Trophoblast cell (in vitro differentiated cells and primary cell): ENCODE results near the gene KCP.

Experiments used
- DNase-seq, 2 donors: peaks; one replicate each; pipeline ENCODE4 v3.0.0-alpha.2; 2016
- H2AFZ ChIP-seq: 2 replicates; pipeline ENCODE4 v1.6.1; 2013; ENCODE audit warnings: low read length, moderate library complexity, mild to moderate bottlenecking; ENCODE audit not compliant: insufficient read depth, poor library complexity
- H2AK5ac ChIP-seq: 2 replicates; pipeline ENCODE4 v1.6.1; 2013; ENCODE audit warnings: mild to moderate bottlenecking, low read length
- H2BK120ac ChIP-seq: 2 replicates; pipeline ENCODE4 v1.6.1; 2013; ENCODE audit warnings: low read length, mild to moderate bottlenecking, moderate library complexity; ENCODE audit not compliant: insufficient read depth, poor library complexity
- H2BK12ac ChIP-seq: 2 replicates; pipeline ENCODE4 v1.6.1; 2013; ENCODE audit warnings: mild to moderate bottlenecking, low read length, moderate library complexity
- H2BK5ac ChIP-seq: 2 replicates; pipeline ENCODE4 v1.6.1; 2013; ENCODE audit warnings: low read length, low read depth, moderate library complexity, mild to moderate bottlenecking; ENCODE audit not compliant: poor library complexity
- H3K14ac ChIP-seq: 2 replicates; pipeline ENCODE4 v1.6.1; 2013; ENCODE audit warnings: mild to moderate bottlenecking, low read length
- H3K18ac ChIP-seq: 2 replicates; pipeline ENCODE4 v1.6.1; 2013; ENCODE audit warnings: mild to moderate bottlenecking, low read length
- H3K23ac ChIP-seq: 2 replicates; pipeline ENCODE4 v1.6.1; 2013; ENCODE audit warnings: low read length
- H3K27ac ChIP-seq: 2 replicates; pipeline ENCODE4 v1.5.1; 2013; ENCODE audit warnings: low read depth, mild to moderate bottlenecking, inconsistent platforms, low read length, moderate library complexity
- H3K27me3 ChIP-seq: 2 replicates; pipeline ENCODE4 v1.6.1; 2013; ENCODE audit warnings: inconsistent platforms, mild to moderate bottlenecking, low read length, moderate library complexity; ENCODE audit not compliant: insufficient read depth
- H3K36me3 ChIP-seq, 2 experiments: 1 replicate in 1 of 2; 2 replicates in 1 of 2; pipeline ENCODE4 v1.6.1; 2013; ENCODE audit warnings: low read length in 2 of 2, mild to moderate bottlenecking in 2 of 2, moderate library complexity in 1 of 2; ENCODE audit not compliant: insufficient read depth in 2 of 2, control insufficient read depth in 1 of 2
- H3K4ac ChIP-seq: 2 replicates; pipeline ENCODE4 v1.6.1; 2013; ENCODE audit warnings: low read depth, mild to moderate bottlenecking, low read length, moderate library complexity
- H3K4me1 ChIP-seq, 2 experiments: 1 replicate in 1 of 2; 2 replicates in 1 of 2; pipeline ENCODE4 v1.6.1; 2013; ENCODE audit warnings: low read length in 2 of 2, mild to moderate bottlenecking in 2 of 2, moderate library complexity in 1 of 2; ENCODE audit not compliant: insufficient read depth in 2 of 2, control insufficient read depth in 1 of 2
- H3K4me2 ChIP-seq: 2 replicates; pipeline ENCODE4 v1.6.1; 2013; ENCODE audit warnings: inconsistent platforms, mild to moderate bottlenecking, low read length, moderate library complexity
- H3K4me3 ChIP-seq: 2 replicates; pipeline ENCODE4 v1.5.1; 2013; ENCODE audit warnings: mild to moderate bottlenecking, low read depth, low read length, inconsistent platforms
- H3K79me1 ChIP-seq: one replicate; pipeline ENCODE4 v1.6.1; 2013; ENCODE audit warnings: low read length
- H3K79me2 ChIP-seq: 2 replicates; pipeline ENCODE4 v1.6.1; 2013; ENCODE audit warnings: low read length, mild to moderate bottlenecking; ENCODE audit not compliant: control insufficient read depth, insufficient read depth, poor library complexity
- H3K9ac ChIP-seq: 2 replicates; pipeline ENCODE4 v1.6.1; 2013; ENCODE audit warnings: mild to moderate bottlenecking, low read length
- H3K9me3 ChIP-seq: 2 replicates; pipeline ENCODE4 v1.6.1; 2013; ENCODE audit warnings: low read depth, mild to moderate bottlenecking, control low read depth, inconsistent platforms, low read length; ENCODE audit not compliant: insufficient read depth
- H4K12ac ChIP-seq: 2 replicates; pipeline ENCODE4 v1.6.1; 2013; ENCODE audit warnings: low read depth, mild to moderate bottlenecking, low read length, moderate library complexity
- H4K8ac ChIP-seq: 2 replicates; pipeline ENCODE4 v1.6.1; 2013; ENCODE audit warnings: low read depth, mild to moderate bottlenecking, low read length, moderate library complexity
- H4K91ac ChIP-seq: one replicate; pipeline ENCODE4 v1.6.1; 2013; ENCODE audit warnings: low read depth, mild to moderate bottlenecking, low read length, moderate library complexity
- WGBS: extraction: QIAGEN DNeasy Blood & Tissue Kit; methylation state at CpG from one replicate; pipeline ENCODE4 v1.1.7; 2013; ENCODE audit warnings: missing lambda C conversion rate; ENCODE audit not compliant: insufficient read length, insufficient coverage; ENCODE audit errors: extremely low coverage; 5-methylcytosine and 5-hydroxymethylcytosine counted together

Gene KCP

DNA sequence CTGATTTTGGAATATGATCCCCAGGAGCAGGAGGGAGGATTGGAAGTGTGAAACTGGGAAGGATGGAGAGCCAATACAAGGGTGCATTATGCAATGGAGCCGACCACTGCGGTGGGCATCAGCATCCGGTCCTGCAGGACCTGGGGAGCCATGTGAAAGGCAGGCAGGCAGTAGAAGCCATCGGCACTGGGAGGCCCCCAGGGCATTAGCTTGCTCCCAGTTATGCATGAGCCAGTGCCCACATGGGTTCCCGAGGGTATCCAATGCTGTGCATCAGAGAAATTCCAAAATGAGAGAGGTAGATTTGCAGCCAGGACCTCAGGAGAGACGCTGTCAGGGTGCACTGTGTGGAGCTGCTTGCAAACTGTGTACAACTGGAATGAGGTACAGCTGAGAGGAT lies 8.7 kb upstream of the KCP start:
- Histone ChIP-seq H3K4me3 (no peak overlapping the region), H3K4me1 (no peaks in the 10 kb centered on the region), H4K12ac (no peak overlapping the region), H3K27ac (no peak overlapping the region), H2BK12ac (no peak overlapping the region), H3K18ac (no peak overlapping the region), H3K9ac (no peak overlapping the region), H3K9me3 (peaks cover 5% of the 10 kb centered on the region), H3K14ac (no peak overlapping the region), H4K91ac (no peak overlapping the region), H3K79me2 (no peaks in the 10 kb centered on the region), H3K4ac (no peak overlapping the region), H3K79me1 (no peaks in the 10 kb centered on the region), H3K23ac (no peak overlapping the region), H3K4me2 (no peak overlapping the region), H3K27me3 (peaks cover 16% of the 10 kb centered on the region), H3K36me3 (no peaks in the 10 kb centered on the region), H2BK5ac (no peak overlapping the region), H2AK5ac (no peak overlapping the region), H2BK120ac (no peak overlapping the region), H2AFZ (no peak overlapping the region), H4K8ac (no peak overlapping the region)
- DNase-seq = no peak
- no CpG with 5 or more reads among the region's 6 CpGs for WGBS

DNA sequence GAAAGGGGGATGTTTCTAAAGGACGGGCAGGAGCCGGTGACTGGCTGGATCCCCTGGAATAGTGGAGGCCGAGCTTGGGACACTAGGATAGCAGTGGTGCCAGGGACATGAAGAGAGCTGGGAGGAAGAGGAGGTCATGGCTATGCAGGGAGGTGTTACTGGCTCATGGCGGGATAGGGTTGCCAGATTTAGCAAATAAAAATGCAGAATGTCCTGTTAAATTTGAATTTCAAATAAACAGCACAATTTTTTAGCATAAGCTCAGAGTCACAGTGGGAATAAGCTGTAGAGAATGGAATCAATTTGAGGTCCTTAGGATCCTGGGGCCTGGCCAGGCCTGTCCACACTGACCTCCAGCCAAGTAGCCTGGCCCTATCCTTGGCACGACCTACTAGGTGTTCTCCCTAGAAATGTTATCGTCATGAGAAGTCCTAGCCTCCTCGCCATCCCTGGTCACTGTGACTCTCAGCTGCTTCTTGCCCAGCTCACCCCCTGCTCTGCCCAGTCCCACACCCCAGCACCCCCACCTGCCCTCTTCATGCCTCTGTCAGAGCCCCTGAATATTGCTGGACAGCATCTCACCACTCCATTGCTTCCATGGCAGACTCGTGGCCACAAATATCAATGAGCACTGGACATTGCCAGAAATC lies 7.6 kb upstream of the KCP start:
- Histone ChIP-seq H2BK12ac (no peak overlapping the region), H3K79me1 (no peaks in the 10 kb centered on the region), H3K27ac (no peak overlapping the region), H4K12ac (no peak overlapping the region), H2AK5ac (no peak overlapping the region), H2AFZ (no peak overlapping the region), H3K4me1 (no peaks in the 10 kb centered on the region), H3K4ac (no peak overlapping the region), H3K4me3 (no peak overlapping the region), H3K79me2 (no peaks in the 10 kb centered on the region), H3K4me2 (no peak overlapping the region), H3K9me3 (peaks cover 5% of the 10 kb centered on the region), H3K36me3 (no peaks in the 10 kb centered on the region), H2BK120ac (no peak overlapping the region), H2BK5ac (no peak overlapping the region), H3K18ac (no peak overlapping the region), H4K91ac (no peak overlapping the region), H3K14ac (no peak overlapping the region), H3K9ac (no peak overlapping the region), H3K23ac (no peak overlapping the region), H4K8ac (no peak overlapping the region), H3K27me3 (peaks cover 19% of the 10 kb centered on the region)
- WGBS = no CpG with 5 or more reads among the region's 8 CpGs
- DNase-seq = no peak

DNA sequence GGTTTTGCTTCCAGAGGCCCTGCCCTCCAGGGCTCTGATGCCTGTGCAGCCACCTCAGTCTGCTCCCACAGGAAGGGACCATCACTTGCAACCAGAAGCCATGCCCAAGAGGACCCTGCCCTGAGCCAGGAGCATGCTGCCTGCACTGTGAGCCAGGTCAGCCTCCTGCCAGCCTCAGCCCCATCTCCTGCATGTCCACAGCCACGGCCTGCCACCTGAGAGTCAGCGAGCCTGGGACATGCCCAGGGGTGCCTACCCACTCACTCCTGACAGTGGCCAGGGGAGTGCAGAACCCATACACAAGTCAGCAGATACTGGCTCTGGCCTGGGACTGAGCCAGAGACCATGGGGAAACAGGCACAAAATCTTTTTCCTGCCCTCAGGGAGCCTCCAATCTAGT lies 6.6 kb upstream of the KCP start:
- H3K9me3 ChIP-seq = peaks cover 5% of the 10 kb centered on the region
- no peak for DNase-seq
- H2BK5ac ChIP-seq = no peak overlapping the region
- H3K79me1 ChIP-seq = no peaks in the 10 kb centered on the region
- no peak overlapping the region for H2BK12ac ChIP-seq
- no peaks in the 10 kb centered on the region for H3K4me1 ChIP-seq
- no CpG with 5 or more reads among the region's 2 CpGs for whole genome bisulfite sequencing
- no peaks in the 10 kb centered on the region for H3K36me3 ChIP-seq
- H4K91ac ChIP-seq = no peak overlapping the region
- no peak overlapping the region for H3K27ac ChIP-seq
- H4K12ac ChIP-seq = no peak overlapping the region
- H3K4me3 ChIP-seq = peak overlapping the region; percentile 0
- no peak overlapping the region for H3K4ac ChIP-seq
- no peak overlapping the region for H2BK120ac ChIP-seq
- H3K4me2 ChIP-seq = no peak overlapping the region
- H2AFZ ChIP-seq = no peak overlapping the region
- no peak overlapping the region for H4K8ac ChIP-seq
- no peak overlapping the region for H2AK5ac ChIP-seq
- no peak overlapping the region for H3K9ac ChIP-seq
- H3K23ac ChIP-seq = no peak overlapping the region
- no peaks in the 10 kb centered on the region for H3K79me2 ChIP-seq
- no peak overlapping the region for H3K18ac ChIP-seq
- H3K27me3 ChIP-seq = peaks cover 19% of the 10 kb centered on the region
- H3K14ac ChIP-seq = no peak overlapping the region

DNA sequence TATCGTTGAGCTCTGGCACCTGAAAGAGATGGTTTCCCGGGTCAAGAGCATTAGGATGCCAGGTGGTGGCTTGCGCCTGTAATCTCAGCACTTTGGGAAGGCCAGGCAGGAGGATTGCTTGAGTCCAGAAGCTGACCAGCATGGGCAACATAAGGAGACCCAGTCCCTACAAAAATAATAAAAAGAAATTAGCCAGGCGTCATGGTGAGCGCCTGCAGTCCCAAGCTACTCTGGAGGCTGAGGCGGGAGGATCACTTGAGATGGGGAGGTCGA lies 6.1 kb upstream of the KCP start:
- H3K14ac ChIP-seq = no peak overlapping the region
- H2BK12ac ChIP-seq = no peak overlapping the region
- H2AFZ ChIP-seq = no peak overlapping the region
- H2BK120ac ChIP-seq = no peak overlapping the region
- no peak overlapping the region for H4K91ac ChIP-seq
- no peaks in the 10 kb centered on the region for H3K36me3 ChIP-seq
- H3K4me2 ChIP-seq = no peak overlapping the region
- H3K27ac ChIP-seq = no peak overlapping the region
- DNase-seq = no peak
- H3K79me1 ChIP-seq = no peaks in the 10 kb centered on the region
- peaks cover 0 to under 1% of the 10 kb centered on the region in 2 experiments for H3K4me1 ChIP-seq
- no peak overlapping the region for H3K9ac ChIP-seq
- no peak overlapping the region for H3K4me3 ChIP-seq
- H3K79me2 ChIP-seq = no peaks in the 10 kb centered on the region
- no peak overlapping the region for H3K4ac ChIP-seq
- no peak overlapping the region for H3K18ac ChIP-seq
- H4K8ac ChIP-seq = no peak overlapping the region
- H4K12ac ChIP-seq = no peak overlapping the region
- H3K9me3 ChIP-seq = peaks cover 5% of the 10 kb centered on the region
- no peak overlapping the region for H3K23ac ChIP-seq
- WGBS = no CpG with 5 or more reads among the region's 7 CpGs
- no peak overlapping the region for H2AK5ac ChIP-seq
- peaks cover 19% of the 10 kb centered on the region for H3K27me3 ChIP-seq
- H2BK5ac ChIP-seq = no peak overlapping the region
